GM19463 (cell line): ENCODE data around the gene PSORS1C1.

Source experiments
- ATAC-seq: cut with Tn5 transposase; IDR thresholded peaks from one replicate; pipeline ENCODE4 v1.9.1; 2021; ENCODE audit warnings: mild to moderate bottlenecking, moderate library complexity; ENCODE audit not compliant: unreplicated experiment

Gene PSORS1C1

DNA sequence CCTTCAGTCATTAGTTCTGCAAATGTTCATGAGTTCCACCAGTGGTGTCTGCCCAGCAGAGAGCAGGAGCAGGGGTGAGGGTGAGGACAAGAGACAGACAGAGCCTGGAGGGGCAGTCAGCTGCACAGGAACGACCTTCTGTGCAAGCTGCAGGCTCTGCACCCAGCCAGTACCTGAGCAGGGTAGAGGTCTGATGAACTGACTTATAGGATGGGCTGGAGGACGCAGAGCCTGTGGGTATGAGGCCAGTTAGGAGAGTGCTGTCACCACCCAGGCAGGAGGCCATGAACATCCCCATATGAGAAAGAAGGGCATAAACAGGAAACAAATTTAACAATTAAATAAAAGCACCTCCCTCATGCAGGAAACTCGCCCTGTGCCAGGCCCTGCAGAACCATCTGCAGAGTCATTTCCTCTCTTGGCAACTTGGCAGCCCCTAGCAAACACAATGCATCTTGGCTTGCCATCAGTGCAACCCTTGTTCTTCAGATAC lies 20.2 kb upstream of the PSORS1C1 start:
- ATAC-seq: no peak

- ATAC-seq: no peak
These were observed 18.4 kb upstream of the PSORS1C1 start for GRCh38 chr6:31096215-31096614.

DNA sequence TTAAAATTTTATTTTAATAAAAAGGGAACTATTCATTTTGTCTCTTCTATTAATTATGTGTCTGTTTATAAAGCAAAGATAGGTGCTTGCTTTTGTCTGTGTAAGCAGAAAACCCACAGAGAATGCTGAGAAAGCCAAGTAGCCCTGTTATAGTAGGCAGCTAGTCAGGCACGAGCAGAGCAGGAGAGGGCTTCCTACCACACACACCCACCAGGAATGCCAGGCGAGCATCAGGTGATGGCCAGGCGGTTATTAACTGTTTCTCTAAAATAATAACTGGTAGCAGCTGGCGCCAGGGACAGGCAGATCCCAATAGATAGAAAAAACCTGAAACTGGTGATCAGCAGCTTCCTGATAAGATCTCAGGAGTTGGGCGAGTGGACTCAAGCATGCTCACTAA lies 17.9 kb upstream of the PSORS1C1 start:
- no peak for ATAC-seq

GRCh38 chr6:31098449-31098938 lies 16.1 kb upstream of the PSORS1C1 start:
- no peak for ATAC-seq

GRCh38 chr6:31103136-31103535 lies 11.5 kb upstream of the PSORS1C1 start:
- no peak for ATAC-seq

- no peak for ATAC-seq
These were observed 7.5 kb upstream of the PSORS1C1 start for GRCh38 chr6:31107052-31107451.

DNA sequence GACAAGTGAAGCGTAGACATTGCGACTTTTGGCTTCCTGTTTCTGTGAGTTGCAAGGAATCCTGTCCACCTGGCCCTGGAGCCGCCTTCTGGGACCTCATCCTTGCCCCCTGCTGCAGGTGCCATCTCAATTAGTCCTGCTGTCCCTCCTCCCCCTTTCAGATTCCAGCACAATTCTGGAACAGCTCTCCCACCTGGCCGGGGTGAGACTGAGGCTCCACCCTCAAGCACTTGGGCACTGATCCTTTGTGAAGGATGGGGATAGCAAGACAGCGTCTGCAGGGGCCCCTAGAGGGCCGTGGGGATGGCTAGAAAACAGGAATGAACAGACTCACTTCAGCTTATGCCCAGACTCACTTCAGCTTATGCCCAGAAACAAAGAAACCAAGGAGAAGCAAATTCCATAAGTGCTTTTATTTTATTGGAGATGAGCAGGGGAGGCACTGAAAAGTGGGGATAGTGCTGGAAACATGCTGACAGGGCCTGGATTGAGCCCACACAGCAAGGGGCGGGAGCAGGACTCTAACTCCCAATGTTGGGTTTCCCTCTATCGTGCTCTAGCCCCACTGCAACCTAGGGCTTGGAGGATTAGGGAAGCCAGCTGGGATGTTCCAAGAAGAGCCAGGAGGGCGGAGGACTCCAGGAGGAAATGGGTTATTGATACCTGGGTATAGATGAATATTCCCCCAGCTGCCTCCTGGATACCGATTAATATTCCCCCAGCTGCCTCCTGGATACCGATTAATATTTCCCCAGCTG lies 3.6 kb upstream of the PSORS1C1 start:
- ATAC-seq: no peak

DNA sequence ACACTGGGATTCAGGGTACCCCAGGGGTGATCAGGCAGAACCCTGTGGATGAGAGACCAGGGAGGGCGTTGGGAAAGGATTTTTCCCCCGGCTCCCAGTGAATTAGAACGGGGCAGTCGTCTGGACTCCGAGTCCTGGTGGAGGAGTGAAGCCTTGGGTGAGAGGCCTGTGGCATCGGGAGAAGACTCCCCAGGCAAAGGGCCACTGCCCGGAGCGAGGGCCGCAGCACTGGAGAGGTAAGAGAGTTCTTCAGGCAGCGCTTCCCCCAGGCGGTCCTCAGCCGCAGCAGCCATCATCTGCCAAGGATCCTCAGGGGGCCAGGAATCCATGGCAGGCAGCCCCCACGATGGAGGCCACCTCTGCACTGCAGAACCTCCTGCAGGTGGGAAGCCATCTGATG lies 2.9 kb upstream of the PSORS1C1 start:
- no peak for ATAC-seq

DNA sequence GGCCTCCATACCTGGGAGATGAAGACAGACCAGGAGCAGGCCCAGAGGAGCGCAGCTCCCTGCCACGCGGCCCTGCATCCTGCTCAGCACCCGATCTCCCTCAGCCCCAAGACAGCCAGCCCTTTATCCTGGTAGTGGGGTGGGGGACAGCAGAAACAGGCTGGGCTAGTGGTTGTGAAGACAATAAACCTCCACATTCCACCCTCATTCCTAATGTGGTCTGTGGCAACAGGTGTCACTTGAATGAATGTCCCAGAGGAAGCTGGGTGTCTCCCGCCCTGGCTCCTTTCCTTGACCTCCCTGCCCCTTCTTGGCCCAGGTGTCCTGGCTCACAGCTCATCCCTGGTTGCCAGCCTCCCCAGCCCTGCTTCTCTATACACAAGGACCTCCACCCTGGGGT lies 2.1 kb upstream of the PSORS1C1 start, which contains the start of gene C6orf15:
C6orf15 (minus strand) TSS at position 98 of the 400 bp plus-strand sequence; CDS start at position 78, 20 bp downstream.
- no peak for ATAC-seq

- ATAC-seq: no peak
These were observed 599 bp upstream of the PSORS1C1 start for GRCh38 chr6:31113861-31114540.

- no peak for ATAC-seq
These were observed 610 bp downstream of the PSORS1C1 start for GRCh38 chr6:31114970-31115849.

DNA sequence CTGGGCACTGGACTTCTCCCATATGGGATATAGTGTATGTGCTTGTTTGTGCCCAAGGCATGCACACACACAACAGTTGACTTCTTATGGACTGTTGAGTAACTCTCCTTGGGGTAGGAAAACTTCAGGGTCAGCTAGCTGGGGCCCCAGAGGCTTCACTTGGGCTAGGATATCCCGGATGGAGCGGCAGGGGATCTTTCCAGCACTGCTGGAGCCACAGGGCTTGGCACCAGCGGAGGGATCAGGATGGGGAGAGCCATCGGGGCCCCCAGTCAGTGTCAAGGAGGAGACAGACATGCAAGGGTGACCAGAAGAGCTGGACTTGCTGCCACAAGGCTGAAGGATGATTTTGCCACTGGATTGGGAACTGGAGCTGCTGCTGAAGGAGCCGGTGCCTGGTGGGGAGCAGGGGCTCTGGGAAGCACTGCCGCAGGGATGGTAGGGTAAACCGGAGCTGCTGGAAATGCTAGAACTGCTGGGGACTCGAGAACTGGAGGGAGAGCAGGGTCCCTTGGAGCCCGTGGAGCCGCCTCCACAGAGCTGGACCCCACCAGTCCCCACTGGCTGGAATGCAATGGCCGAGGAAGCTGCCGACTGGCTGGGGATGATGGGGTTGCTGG lies 1.5 kb downstream of the PSORS1C1 start:
- ATAC-seq: no peak

DNA sequence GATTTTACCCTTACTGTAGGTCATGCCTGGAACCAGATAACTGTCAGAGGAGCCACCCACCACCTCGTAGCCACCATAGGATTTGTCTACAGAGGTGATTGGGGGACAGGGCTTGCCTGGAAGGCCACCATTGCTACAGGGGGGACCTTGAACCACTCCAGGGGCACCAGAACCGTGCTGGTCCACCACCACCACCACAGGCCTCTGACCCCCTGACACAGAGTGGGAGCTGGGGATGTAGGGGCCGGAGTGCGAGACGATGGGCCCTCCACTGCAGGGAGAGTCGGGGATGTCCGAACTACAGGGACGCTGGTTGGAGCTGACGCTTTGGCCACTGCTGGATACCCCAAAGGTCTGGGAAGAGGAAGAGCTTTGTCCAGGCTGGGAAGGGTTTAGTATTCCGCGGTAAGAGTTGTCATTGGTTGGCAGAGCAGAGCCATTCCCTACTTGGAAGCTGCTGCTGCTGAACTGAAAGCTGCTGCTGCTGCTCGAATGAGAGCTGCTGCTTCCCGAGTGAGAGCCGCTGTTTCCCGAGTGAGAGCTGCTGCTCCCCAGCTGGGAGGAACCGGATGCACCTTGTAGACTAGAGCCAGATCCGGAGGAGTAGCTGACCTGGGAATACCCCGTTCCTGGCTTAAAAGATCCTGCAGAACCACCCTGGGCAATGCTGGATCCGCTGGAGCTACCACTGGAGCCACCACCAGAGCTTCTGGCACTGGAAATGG lies 2.2 kb downstream of the PSORS1C1 start:
- no peak for ATAC-seq

DNA sequence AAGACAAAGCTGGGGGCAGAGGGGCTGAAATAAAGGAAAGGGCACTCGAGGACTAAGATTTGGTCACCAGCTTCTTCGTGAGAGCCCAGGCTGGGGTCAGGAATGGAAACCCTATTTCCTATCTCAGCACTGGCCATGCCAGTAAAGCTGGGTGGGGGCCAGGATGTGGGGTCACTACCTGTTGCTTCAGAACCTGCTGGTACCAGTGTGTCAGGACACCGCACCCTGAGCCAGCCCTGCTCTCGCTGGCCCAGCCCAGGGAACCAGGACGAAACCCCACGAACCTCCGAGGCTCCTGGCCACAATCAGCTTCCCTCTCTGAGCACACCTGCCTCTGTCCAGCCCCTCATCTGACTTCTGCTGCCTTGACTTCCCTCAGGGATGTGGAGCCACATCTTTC lies 3.6 kb downstream of the PSORS1C1 start:
- no peak for ATAC-seq

GRCh38 chr6:31120151-31120915 lies 5.7 kb downstream of the PSORS1C1 start, which contains the start of gene CDSN:
Gene CDSN (minus strand): TSS chr6:31120446. CDS start chr6:31120419, 27 bp downstream.
- ATAC-seq: no peak

GRCh38 chr6:31121131-31121790 lies 6.7 kb downstream of the PSORS1C1 start:
- no peak for ATAC-seq

DNA sequence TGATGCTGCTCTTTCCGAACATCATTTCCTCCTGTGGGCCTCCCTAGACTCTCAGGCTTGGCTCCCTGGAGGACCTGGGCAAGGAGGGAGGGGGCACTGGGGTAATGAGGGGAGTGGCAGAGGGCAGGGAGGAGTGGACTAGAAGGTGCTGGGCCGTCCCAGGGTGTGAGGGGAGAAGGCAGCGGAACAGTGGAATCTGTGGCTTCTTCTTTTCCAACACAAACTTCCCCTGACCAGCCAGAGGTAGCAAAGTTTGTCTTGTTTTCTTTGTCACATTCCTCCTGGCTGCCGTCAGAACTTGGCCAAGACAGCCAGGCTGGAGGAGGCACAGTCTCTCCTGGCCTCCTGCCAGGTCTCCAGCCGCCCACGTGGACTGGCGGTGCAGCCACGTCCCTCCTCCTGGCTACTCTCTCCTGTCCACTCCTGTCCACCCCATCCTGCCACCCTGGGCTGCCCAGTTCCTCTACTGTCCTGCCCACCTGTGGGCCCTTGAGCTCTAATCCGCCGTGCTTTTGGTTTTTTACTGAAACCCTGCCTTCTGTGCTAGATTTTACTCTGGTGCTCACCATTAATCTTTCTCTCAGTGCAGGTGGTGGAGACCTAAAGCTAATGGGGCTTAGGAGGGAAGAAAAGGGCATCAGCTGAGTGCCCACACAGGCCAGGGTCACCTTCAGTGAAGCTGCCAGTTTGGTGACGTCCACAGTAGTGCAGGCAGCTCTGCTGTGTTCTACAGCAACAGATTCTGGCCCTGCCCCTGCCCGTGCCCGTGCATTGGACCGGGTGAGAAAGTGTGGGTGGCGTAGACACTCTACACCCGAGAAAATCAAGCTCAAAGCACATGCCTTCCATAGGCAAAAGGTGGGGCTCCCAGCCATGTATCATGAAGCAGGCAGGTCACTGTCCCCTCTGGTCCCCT lies 8.4 kb downstream of the PSORS1C1 start:
- no peak for ATAC-seq

GRCh38 chr6:31125162-31125561 lies 10.6 kb downstream of the PSORS1C1 start:
- ATAC-seq: no peak
